B cell (primary cell): ENCODE results near the gene ARFGAP3.

Experiments
- CTCF ChIP-seq: fragments of 200-600 bp; IDR thresholded peaks from one replicate; pipeline ENCODE4 v1.8.0; 2022; ENCODE audit warnings: antibody characterized with exemption, mild to moderate bottlenecking
- EZH2 ChIP-seq: IDR thresholded peaks from 2 replicates; pipeline ENCODE4 v1.6.1; 2012; ENCODE audit warnings: borderline replicate concordance, low read depth, mild to moderate bottlenecking, moderate library complexity, low read length; ENCODE audit not compliant: insufficient read depth, poor library complexity, severe bottlenecking

GRCh38 chr22:42891696-42892095 is 34.6 kb upstream of the ARFGAP3 start:
- TF ChIP-seq CTCF (no peak), EZH2 (no peak)
